RWPE2 (cell line): ENCODE results near the gene FITM1.

ENCODE experiments used
- ATAC-seq: fragments of 200-7000 bp; cut with Tn5 transposase; 3 replicates; pipeline ENCODE4 v1.9.1; 2021; ENCODE audit warnings: low read depth
- DNase-seq: peaks from one replicate; pipeline ENCODE4 v3.0.0-alpha.2; 2020; ENCODE audit warnings: low spot score
- H3K27ac ChIP-seq: fragments of 450-650 bp; 2 replicates; pipeline ENCODE4 v1.5.1; 2017; ENCODE audit warnings: mild to moderate bottlenecking; ENCODE audit not compliant: poor library complexity, severe bottlenecking
- H3K27me3 ChIP-seq: fragments of 250-450 bp; sonication (Bioruptor Pico); 2 replicates; pipeline ENCODE4 v1.5.1; 2021; ENCODE audit warnings: mild to moderate bottlenecking, moderate library complexity; ENCODE audit not compliant: insufficient read depth, poor library complexity, severe bottlenecking
- H3K36me3 ChIP-seq: fragments of 250-450 bp; sonication (Bioruptor Pico); 2 replicates; pipeline ENCODE4 v1.5.1; 2020; ENCODE audit warnings: low read depth, mild to moderate bottlenecking, moderate library complexity
- H3K4me1 ChIP-seq: fragments of 250-450 bp; sonication (Bioruptor Pico); 2 replicates; pipeline ENCODE4 v1.5.1; 2021; ENCODE audit warnings: mild to moderate bottlenecking, moderate library complexity; ENCODE audit not compliant: insufficient read depth, poor library complexity, severe bottlenecking
- H3K4me3 ChIP-seq: fragments of 250-450 bp; sonication (Bioruptor Pico); 2 replicates; pipeline ENCODE4 v1.5.1; 2021; ENCODE audit warnings: mild to moderate bottlenecking, moderate library complexity; ENCODE audit not compliant: severe bottlenecking
- H3K9me3 ChIP-seq: fragments of 250-450 bp; sonication (Bioruptor Pico); 2 replicates; pipeline ENCODE4 v1.5.1; 2021; ENCODE audit warnings: mild to moderate bottlenecking, moderate library complexity; ENCODE audit not compliant: severe bottlenecking
- TF ChIP-seq, protein P1 (sequence below): fragments of 450-650 bp; IDR thresholded peaks from one replicate; pipeline ENCODE4 v1.5.1; 2017; ENCODE audit warnings: mild to moderate bottlenecking, moderate library complexity; ENCODE audit not compliant: poor library complexity, severe bottlenecking

Gene FITM1

DNA sequence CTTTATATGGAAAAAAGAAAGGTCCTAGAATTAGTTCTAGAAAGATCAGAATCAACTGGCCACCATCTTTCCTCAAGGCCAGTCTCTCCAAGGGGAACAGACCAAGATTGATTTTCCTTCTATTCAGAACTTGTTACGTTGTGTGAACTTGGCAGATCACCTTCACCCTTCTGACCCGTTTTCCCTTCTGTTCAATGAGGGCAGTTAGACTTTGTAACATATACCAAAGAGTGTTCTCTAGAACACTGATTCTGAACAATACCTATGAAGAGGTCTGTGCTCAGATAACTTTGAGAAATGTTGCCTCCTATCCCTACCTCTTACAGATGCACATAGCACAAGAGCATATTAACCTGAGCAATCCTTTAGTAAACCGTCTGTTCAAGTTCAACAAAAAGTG lies 47.0 kb upstream of the FITM1 start:
- TF ChIP-seq, protein P1, sequence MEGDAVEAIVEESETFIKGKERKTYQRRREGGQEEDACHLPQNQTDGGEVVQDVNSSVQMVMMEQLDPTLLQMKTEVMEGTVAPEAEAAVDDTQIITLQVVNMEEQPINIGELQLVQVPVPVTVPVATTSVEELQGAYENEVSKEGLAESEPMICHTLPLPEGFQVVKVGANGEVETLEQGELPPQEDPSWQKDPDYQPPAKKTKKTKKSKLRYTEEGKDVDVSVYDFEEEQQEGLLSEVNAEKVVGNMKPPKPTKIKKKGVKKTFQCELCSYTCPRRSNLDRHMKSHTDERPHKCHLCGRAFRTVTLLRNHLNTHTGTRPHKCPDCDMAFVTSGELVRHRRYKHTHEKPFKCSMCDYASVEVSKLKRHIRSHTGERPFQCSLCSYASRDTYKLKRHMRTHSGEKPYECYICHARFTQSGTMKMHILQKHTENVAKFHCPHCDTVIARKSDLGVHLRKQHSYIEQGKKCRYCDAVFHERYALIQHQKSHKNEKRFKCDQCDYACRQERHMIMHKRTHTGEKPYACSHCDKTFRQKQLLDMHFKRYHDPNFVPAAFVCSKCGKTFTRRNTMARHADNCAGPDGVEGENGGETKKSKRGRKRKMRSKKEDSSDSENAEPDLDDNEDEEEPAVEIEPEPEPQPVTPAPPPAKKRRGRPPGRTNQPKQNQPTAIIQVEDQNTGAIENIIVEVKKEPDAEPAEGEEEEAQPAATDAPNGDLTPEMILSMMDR = no peak
- Histone ChIP-seq H3K4me1 (no peaks in the 10 kb centered on the region), H3K9me3 (no peaks in the 10 kb centered on the region), H3K4me3 (no peak overlapping the region), H3K27me3 (no peaks in the 10 kb centered on the region), H3K36me3 (no peaks in the 10 kb centered on the region), H3K27ac (no peak overlapping the region)
- DNase-seq = no peak
- ATAC-seq = no peak

DNA sequence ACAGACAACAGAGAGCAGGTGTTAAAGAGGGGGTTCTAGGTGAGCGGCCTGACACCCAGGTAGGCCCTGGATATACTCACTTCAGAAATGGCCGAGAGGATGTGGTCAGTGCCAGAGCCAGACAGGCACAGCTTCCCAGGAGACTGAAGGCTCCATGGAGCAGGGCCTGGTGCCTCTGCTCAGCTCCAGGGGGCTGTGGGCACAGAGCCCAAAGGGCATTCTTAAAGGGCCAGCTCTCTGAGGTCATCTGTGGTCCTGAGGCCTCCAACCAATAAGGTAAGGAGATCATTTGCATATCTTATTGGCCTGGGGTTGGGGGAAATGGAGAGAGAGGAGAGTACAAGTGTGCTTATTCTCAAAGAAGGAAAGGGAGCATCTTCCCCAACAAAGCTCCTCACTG lies 46.0 kb upstream of the FITM1 start:
- TF ChIP-seq, protein P1 = no peak
- Histone ChIP-seq H3K9me3 (no peaks in the 10 kb centered on the region), H3K4me1 (no peaks in the 10 kb centered on the region), H3K36me3 (no peaks in the 10 kb centered on the region), H3K4me3 (no peak overlapping the region), H3K27me3 (no peaks in the 10 kb centered on the region), H3K27ac (no peak overlapping the region)
- DNase-seq (no peak), ATAC-seq (no peak)

DNA sequence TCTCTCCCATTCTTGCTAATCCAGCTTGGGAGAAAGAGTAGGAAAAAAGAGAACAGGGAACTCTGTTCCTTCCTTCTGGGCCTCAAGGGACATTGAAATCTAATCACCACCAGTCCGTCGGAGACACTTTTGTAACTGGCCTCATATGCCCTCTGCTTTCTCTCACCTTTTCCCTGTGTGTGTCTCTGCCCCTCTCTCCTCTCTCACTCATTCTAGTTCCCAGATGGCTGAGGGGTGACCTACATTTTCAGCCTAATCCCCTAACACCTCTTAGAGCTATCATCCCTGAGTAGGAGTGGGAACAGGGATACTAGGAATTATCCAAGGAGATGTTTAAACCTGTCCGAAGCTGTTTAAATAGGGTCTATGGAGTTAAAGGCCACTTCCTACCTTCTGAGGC lies 45.2 kb upstream of the FITM1 start:
- Histone ChIP-seq H3K36me3 (no peaks in the 10 kb centered on the region), H3K27ac (no peak overlapping the region), H3K27me3 (no peaks in the 10 kb centered on the region), H3K9me3 (no peaks in the 10 kb centered on the region), H3K4me3 (no peak overlapping the region), H3K4me1 (no peaks in the 10 kb centered on the region)
- TF ChIP-seq, protein P1 = no peak
- DNase-seq (no peak), ATAC-seq (no peak)

DNA sequence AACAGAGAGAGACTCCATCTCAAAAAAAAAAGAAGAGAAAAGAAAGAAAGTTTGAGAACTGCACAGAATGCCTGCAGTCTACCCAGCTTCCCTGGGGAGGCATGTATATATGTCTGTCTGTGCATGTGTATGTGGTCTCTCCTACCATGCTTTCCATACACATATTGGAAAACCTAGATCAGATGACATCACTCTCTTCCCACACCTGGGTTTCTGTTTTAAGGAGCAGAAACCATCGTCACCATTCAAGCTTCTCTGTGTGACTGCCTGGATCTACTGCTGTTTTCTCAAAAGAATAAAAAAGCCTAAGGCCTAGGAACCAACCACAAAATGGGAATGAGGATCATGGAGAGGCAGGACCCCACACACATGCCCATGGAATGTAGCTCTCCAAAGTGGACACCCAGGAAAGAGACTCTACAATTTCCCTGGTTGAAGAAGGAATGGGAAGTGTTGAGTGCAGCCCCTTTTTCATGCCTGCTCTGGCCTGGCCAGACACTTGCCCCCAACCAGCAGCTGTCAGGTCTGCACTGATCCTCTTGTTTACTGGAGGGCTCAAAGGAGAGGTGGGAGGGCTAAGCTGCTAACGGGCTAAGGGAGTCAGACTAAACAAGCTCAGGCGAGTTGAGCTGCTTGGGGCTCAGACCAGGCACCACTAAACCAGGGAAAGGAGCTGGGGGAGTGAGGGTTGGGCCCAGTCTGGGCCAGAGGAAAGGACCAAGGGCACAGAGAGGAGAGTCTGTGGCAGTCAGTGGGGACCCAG lies 44.1 kb upstream of the FITM1 start:
- no peak overlapping the region for H3K4me3 ChIP-seq
- ATAC-seq = no peak

DNA sequence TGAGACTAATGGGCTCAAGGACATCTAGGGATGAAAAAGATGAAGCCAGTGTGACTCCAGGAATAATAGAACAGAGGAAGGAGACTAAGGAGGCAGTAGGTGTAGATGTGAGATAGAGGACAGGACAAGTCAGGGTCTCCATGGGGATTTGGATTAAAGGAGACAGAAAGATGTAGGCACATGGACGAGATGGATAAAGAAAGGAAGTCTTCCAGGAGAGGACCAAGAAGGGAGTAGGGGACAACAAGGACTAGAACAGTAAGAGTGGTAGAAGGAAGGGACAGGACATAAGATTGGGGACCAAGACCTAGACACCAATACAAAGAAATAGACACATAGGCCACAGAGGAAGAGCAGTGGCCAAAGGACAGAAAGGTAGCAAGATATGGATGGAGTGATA lies 43.5 kb upstream of the FITM1 start:
- Histone ChIP-seq H3K9me3 (no peaks in the 10 kb centered on the region), H3K27ac (no peak overlapping the region), H3K4me1 (no peaks in the 10 kb centered on the region), H3K4me3 (no peak overlapping the region), H3K36me3 (no peaks in the 10 kb centered on the region), H3K27me3 (no peaks in the 10 kb centered on the region)
- TF ChIP-seq, protein P1 = no peak
- ATAC-seq (no peak), DNase-seq (no peak)

More for the DNA sequence above, 44.1 kb upstream of the FITM1 start:
- DNase-seq = no peak
- Histone ChIP-seq H3K9me3 (no peaks in the 10 kb centered on the region), H3K36me3 (no peaks in the 10 kb centered on the region), H3K4me1 (no peaks in the 10 kb centered on the region), H3K27me3 (no peaks in the 10 kb centered on the region), H3K27ac (no peak overlapping the region)
- TF ChIP-seq, protein P1 = no peak
